Gastroesophageal sphincter (tissue), 3 donors: ENCODE measurements around the gene BCAS3.

Experiments
- CTCF ChIP-seq, 4 experiments: fragments of 200-600 bp in 2 of 4; fragments of 450-650 bp in 2 of 4; sonication (generic) in 1 of 4; IDR thresholded peaks; one replicate each; pipeline ENCODE4 v1.5.1; 2017 to 2019; ENCODE audit warnings: antibody characterized with exemption in 4 of 4, mild to moderate bottlenecking in 2 of 4, moderate library complexity in 2 of 4
- EP300 ChIP-seq: sonication (generic); formaldehyde crosslinking; IDR thresholded peaks from one replicate; pipeline ENCODE4 v1.6.1; 2017; ENCODE audit warnings: antibody characterized with exemption, mild to moderate bottlenecking
- POLR2A ChIP-seq, 2 donors: fragments of 450-650 bp; IDR thresholded peaks; one replicate each; pipeline ENCODE4 v1.6.1; 2017; ENCODE audit warnings: antibody characterized with exemption in 2 of 2, mild to moderate bottlenecking in 2 of 2, moderate library complexity in 1 of 2
- POLR2AphosphoS5 ChIP-seq: sonication (generic); formaldehyde crosslinking; IDR thresholded peaks from one replicate; pipeline ENCODE4 v1.6.1; 2017; ENCODE audit warnings: antibody characterized with exemption

- TF ChIP-seq CTCF (IDR thresholded peaks at IDR 0.05) (no peak), POLR2A (IDR thresholded peaks at IDR 0.05) (no peak), EP300 (no peak), POLR2AphosphoS5 (peak; percentile 83)
These were observed 614.0 kb downstream of the BCAS3 start for GRCh38 chr17:61291451-61292285.
